GM19397 (cell line): Measurements from ENCODE around the gene CNNM1.

Experiments
- ATAC-seq: cut with Tn5 transposase; IDR thresholded peaks from one replicate; pipeline ENCODE4 v1.9.1; 2021; ENCODE audit warnings: mild to moderate bottlenecking, moderate library complexity; ENCODE audit not compliant: unreplicated experiment

Gene CNNM1

DNA sequence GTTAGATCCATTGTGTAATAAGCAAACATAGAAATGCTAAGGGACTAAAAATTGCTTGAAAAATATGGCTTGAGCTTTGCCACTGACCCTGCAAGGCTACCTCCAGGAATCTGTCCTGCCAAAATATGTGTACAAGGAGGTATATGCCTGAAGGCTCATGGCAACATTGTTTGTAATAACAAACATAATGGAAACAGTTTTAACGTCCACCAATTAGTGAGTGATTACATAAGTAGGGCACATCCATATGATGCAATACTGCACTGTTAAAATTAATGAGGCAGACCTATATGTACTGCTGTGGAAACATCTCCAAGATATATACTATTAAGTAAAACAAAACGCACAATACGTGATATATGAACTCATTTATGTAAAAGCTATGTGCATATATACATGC is 114.3 kb downstream of the CNNM1 start:
- no peak for ATAC-seq
